ENCODE data around the gene ADAMTS17. TPM values are rescaled to one million over a fixed set of nuclear protein-coding genes. Genes with fewer than 3 reads are reported as not detected.

ADAMTS17 gene
- polyA plus RNA-seq, 3 donors: 0.11 to 2.6 (median 0.76) TPM

GRCh38 chr15:100172356-100173024, 169.3 kb downstream of the ADAMTS17 start:
- 91 to 98% (median 96%) methylated on average over 7 of the region's 7 CpGs for WGBS, 3 donors

DNA sequence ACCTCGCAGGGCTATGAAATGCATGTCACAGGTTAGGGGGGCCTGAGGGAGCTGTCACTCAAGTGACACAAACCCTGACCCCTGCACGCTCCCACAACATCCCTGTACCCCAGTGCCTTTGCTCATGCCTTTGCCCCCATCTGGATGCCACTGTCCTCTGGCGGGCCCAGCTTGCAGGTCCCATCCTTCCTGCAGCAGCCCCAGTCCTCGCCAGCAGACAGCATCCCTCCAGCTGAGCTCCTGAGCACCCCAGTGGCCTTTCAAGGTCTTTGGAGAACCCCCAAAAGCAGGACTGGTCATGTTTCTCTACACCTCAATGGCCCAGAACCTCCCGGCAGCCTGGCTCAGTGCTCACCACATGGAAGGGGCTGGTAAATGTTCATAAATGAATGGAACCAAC, 170.4 kb downstream of the ADAMTS17 start:
- 94 to 96% (median 94%) methylated on average over 5 of the region's 5 CpGs for WGBS, 3 donors
- H3K27ac ChIP-seq (ENCODE audit: low read depth, low read length): no peak overlapping the region

More at GRCh38 chr15:100172356-100173024, 169.3 kb downstream of the ADAMTS17 start:
- no peak overlapping the region for H3K27ac ChIP-seq (ENCODE audit: low read depth, low read length)

- WGBS, 3 donors: 78 to 94% (median 85%) methylated on average over 8 of the region's 8 CpGs
- H3K27ac ChIP-seq (ENCODE audit: low read depth, low read length): no peak overlapping the region
Observed at GRCh38 chr15:100170291-100171210, 171.2 kb downstream of the ADAMTS17 start.

GRCh38 chr15:100169615-100170290, 172.0 kb downstream of the ADAMTS17 start:
- WGBS, 3 donors: 92 to 93% (median 93%) methylated on average over 20 of the region's 20 CpGs
- H3K27ac ChIP-seq (ENCODE audit: low read depth, low read length): no peak overlapping the region

DNA sequence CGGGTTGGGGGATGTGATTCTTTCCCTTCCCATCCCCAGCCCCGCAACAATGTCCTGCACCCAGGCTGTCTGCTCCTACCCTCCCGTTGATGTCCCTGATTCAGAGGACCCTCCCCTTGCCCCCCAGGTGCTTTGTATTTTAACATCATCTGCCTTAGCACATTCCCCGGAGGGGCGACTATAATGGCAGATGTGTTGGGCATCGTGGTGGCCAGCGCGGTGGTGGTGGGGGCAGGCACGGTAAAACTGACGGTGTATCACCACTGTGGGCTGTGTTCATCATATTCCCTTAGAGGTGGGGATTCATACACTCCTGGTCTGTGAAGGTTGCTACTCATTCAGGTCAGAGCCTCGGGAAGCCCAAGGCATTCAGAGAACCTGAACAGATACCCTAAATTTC, 173.0 kb downstream of the ADAMTS17 start:
- WGBS, 3 donors: 90 to 97% (median 94%) methylated on average over 11 of the region's 11 CpGs
- H3K27ac ChIP-seq (ENCODE audit: low read depth, low read length): no peak overlapping the region

- 65 to 87% (median 69%) methylated on average over 15 of the region's 15 CpGs for WGBS, 3 donors
- H3K27ac ChIP-seq (ENCODE audit: low read depth, low read length): no peak overlapping the region
Observed at GRCh38 chr15:100167884-100168375, 173.8 kb downstream of the ADAMTS17 start.

- H3K27ac ChIP-seq (ENCODE audit: low read depth, low read length): no peak overlapping the region
Observed at GRCh38 chr15:100166313-100166712, 175.5 kb downstream of the ADAMTS17 start.

GRCh38 chr15:100163961-100164360, 177.8 kb downstream of the ADAMTS17 start:
- WGBS, 3 donors: 87 to 92% (median 92%) methylated on average over 3 of the region's 3 CpGs
- H3K27ac ChIP-seq (ENCODE audit: low read depth, low read length): no peak overlapping the region

More at GRCh38 chr15:100166313-100166712, 175.5 kb downstream of the ADAMTS17 start:
- 62 to 92% (median 73%) methylated on average over 1 of the region's 1 CpG for WGBS, 3 donors

- WGBS, 3 donors: 47 to 89% (median 86%) methylated on average over 11 of the region's 11 CpGs
Observed at GRCh38 chr15:100160953-100161352, 180.8 kb downstream of the ADAMTS17 start.

DNA sequence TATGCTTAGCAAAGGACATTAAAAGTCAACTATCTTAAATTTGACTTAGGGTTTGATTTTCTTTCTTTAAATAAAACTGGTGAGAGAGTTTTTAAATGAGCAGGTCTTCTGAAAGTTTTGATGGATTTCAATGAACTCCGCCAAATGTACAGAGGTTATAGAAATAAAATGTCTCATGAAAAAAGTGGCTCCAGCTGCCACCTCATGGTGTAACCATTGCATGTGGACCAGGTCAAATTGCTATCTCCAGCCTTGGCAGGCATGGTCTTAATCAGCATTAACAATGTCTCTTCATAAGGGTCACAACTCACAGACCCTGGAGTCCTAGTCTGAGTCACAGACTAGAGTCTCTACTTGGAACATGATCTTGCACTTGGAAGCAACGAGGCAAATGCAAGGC, 182.3 kb downstream of the ADAMTS17 start:
- 62 to 83% (median 71%) methylated on average over 2 of the region's 2 CpGs for WGBS, 3 donors

More at GRCh38 chr15:100160953-100161352, 180.8 kb downstream of the ADAMTS17 start:
- no peak overlapping the region for H3K27ac ChIP-seq (ENCODE audit: low read depth, low read length)

DNA sequence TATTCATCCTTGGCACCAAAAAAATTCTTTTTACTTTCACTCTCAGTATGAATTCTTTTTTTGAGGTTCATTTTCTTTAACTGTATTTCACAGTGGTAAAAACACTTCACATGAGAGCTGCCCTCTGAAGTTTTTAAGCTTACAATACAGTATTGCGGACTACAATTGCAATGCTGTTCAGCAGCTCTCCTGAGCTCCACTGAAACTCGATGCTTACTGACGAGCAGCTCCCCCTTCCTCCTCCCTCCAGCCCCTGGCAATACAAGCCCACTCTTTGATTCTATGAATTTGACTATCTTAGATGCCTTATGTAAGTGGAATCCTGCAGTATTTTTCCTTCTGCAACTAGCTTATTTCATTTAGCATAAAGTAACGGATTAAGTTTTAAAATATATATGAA, 183.4 kb downstream of the ADAMTS17 start:
- 63 to 82% (median 69%) methylated on average over 4 of the region's 4 CpGs for WGBS, 3 donors
- H3K27ac ChIP-seq (ENCODE audit: low read depth, low read length): no peak overlapping the region

More for the DNA sequence above, 182.3 kb downstream of the ADAMTS17 start:
- no peak overlapping the region for H3K27ac ChIP-seq (ENCODE audit: low read depth, low read length)

DNA sequence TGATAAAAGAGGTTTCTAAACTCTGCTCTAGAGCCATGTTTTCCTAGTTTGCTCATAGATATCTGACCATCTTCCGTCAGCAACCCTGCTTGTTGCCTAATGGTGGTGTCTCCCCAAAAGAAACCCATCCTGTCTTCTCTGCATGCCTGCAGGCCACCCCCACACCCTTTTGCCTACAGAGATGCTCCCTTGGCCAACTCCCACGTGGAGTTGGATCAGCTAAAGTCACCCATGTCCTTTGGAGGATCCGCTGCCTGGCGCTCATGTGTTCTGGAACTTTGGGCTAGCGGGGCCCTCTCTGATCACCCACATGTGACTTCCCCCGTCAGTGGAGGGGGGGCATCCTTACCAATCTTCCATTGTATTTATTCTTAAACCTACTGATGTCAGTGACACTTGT, 185.6 kb downstream of the ADAMTS17 start:
- no peak overlapping the region for H3K27ac ChIP-seq (ENCODE audit: low read depth, low read length)
- 89 to 98% (median 89%) methylated on average over 6 of the region's 6 CpGs for WGBS, 3 donors

DNA sequence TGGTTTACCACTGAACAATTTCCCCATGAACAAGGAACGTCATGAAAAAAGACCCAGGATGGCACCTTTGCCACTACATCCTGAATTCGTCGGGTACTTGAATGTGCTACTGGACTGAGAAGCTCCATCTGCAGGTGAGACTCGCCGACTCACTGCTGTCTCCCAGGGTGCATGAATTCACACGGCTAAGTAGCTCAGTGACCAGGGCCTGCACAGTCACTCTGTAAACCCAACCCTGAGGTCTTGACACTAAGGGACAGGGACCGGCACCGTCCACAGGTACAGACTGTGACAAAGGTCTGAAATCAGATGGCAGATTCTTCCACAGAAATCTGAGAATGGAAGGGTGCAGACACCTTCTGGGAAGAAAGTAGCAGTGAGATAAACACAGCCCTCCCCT, 187.4 kb downstream of the ADAMTS17 start:
- whole genome bisulfite sequencing, 3 donors: 83 to 86% (median 84%) methylated on average over 8 of the region's 8 CpGs
- H3K27ac ChIP-seq (ENCODE audit: low read depth, low read length): no peak overlapping the region

DNA sequence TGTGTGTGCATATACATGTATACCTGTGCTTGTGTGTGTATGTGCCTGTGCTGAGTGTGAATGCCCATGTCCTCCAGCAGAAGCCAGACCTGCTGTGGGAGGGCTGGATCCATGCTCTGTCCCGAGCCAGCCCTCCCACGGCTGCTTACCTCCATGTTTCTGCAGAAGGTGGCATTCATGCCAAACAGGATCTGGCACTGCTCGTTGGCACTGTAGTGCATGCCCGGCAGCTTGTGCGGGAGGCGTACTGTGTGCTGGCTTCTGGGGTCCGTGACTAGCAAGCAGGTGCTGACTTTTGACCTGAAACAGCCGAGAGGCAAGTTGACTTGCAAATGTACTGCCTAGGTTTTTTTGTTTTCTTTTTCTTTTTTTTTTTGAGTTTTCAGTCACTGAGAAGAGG, 189.3 kb downstream of the ADAMTS17 start:
- WGBS, 3 donors: 86 to 94% (median 90%) methylated on average over 7 to 8 of the region's 8 CpGs
- H3K27ac ChIP-seq (ENCODE audit: low read depth, low read length): no peak overlapping the region

- 84 to 91% (median 85%) methylated on average over 8 of the region's 8 CpGs for WGBS, 3 donors
- H3K27ac ChIP-seq (ENCODE audit: low read depth, low read length): no peak overlapping the region
Observed at GRCh38 chr15:100150906-100151305, 190.9 kb downstream of the ADAMTS17 start.

DNA sequence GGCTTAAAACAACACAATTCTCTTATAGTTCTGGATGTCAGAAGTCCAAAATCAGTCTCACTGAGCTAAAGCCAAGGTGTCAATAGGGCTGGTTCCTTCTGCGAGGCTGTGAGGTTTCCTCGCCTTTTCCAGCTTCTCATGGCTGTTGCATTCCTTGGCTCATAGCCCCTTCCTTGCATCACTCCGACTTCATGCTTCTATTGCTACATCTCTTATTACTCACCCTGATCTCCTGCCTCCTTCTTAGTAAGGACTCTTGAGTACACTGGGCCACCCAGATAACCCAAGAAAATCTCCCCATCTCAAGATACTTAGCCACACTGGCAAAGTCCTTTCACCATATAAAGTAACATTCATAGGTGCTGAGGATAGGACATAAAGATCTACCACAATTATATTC, 193.9 kb downstream of the ADAMTS17 start:
- no peak overlapping the region for H3K27ac ChIP-seq (ENCODE audit: low read depth, low read length)
- WGBS, 3 donors: 78 to 95% (median 89%) methylated on average over 3 of the region's 3 CpGs

GRCh38 chr15:100143378-100143777, 198.4 kb downstream of the ADAMTS17 start:
- no peak overlapping the region for H3K27ac ChIP-seq (ENCODE audit: low read depth, low read length)
- 59 to 93% (median 91%) methylated on average over 1 of the region's 1 CpG for WGBS, 3 donors

DNA sequence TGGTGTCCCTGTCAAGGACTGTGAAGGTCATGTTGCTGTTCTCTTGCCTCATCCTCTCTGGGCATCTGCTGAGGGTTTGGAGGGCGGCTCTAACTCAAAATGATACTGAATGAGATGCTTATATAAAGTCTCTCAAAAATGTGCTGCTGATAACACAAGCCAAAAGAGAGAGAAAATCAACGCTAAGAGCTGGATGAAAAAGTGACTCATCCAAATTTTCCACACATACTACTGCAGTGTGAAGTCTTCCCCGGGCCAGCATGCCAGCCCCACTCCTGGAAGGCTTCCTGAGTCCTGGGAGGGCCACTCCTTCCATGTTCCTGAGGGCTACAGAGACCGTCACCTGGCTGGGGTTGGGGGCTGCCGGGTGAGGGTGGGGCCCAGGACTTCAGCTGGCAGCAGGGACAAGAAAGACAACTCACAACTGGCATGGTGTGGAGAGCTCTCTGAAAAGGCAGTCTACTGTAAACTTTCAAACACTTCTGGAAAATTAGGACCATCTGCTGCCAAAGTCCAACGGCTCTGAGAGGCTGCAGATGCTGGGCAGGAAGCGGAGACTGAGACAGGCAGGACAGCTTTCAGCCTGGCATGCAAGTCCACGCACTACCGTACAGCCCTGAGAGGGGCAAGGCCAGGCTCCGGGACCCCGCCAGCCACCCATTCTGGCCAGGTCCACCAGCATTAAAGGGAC, 200.3 kb downstream of the ADAMTS17 start:
- WGBS, 3 donors: 61 to 85% (median 65%) methylated on average over 11 of the region's 11 CpGs
- no peak overlapping the region for H3K27ac ChIP-seq (ENCODE audit: low read depth, low read length)
